HG02973 (cell line): Measurements from ENCODE around the gene ADAM11.

Experiments used
- ATAC-seq: cut with Tn5 transposase; IDR thresholded peaks from one replicate; pipeline ENCODE4 v1.9.1; 2021; ENCODE audit warnings: moderate library complexity; ENCODE audit not compliant: unreplicated experiment

The ADAM11 gene

DNA sequence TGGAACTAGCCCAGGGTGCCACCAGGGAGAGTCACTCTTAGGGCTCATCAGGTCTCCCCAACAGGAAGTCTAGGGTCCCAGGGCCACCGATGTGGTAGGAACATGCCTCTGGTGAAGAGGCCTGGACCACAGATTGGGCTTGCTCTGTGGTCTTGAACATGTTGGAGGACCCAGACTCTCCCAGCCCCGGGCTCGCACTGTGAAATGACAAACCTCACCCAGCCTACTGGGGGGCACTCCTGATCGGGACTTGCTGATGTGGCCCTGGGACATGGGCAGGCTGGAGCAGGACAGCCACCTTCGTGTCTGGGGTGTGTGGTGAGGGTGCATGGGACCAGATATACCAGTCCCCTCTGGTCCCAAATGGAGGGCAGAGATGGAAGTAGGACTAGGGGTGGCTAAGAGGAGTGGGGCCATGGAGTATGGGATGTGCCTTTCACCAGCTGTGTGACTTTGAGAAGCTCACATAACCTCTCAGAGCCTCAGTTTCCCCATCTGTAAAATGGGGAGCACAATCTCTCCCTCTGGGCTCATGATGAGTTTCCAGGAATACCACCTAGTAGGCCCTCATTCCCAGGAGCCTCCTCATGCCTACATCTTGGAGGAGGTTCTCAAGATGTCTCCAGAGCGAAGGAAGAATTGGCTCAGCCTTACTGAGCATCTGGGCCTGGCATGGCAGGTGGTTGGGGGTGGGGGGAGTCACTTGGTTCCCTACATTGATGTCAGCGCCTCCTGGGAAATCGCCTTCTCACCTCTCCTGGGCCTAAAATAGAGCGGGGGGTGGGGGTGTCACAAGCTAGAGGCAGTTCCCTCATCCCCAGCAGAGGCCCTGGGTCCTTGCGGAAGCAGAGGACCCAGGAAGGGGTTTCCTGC, 1.5 kb upstream of the ADAM11 start:
- ATAC-seq, result no peak

DNA sequence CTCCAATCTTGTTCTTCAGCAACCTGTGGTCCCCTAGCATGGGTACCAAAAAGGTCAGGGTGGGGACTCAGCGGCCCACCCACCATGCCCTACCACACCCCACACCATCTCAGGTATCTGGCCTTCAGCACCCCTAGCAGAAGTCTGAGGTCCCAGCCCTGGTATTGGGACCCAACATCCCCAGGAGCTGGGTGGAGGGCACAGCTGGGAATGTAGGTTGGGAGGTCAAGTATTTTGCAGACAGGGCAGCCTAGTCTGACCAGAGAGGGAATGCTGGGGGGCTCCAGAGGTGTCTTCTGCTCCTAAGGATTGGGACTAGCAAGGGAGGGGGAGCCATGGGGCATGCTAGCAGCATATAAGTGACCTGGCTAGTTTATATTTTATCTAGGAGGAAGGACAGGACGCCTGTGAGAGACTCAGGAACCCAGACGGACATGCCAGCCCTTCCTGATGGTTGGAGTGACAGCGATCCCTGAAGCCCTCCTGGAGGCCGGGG, 822 bp upstream of the ADAM11 start:
- ATAC-seq, result no peak

DNA sequence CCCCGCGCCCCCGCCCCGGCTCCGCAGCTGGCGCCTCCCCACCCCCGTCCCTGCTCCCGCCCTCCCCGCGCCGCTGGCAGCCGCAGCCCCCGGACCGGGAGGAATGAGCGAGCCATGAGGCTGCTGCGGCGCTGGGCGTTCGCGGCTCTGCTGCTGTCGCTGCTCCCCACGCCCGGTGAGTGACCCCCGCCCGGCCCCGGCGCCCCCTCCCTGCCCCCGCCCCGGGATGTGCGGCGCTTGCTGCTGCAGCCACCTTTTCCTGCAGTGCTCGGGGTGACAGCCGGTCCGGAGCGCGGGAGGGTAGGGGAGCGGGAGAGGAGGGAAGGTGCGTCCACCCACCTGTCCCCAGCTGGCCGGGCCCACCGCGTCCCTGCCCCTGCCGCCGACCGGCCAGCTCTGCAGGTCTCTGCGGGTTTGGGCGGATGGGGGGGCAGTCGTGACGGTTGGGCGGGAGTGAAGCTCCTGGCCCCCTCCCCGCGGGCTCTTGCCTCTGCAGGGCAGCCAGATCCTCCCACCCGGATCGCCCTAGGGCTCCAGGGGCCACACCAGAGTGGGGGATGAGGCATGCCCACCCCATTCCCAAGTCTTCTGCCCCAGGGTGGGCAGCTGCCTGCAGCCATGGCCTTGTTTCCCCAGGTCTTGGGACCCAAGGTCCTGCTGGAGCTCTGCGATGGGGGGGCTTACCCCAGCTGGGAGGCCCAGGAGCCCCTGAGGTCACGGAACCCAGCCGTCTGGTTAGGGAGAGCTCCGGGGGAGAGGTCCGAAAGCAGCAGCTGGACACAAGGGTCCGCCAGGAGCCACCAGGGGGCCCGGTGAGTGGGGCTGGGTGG, 513 bp downstream of the ADAM11 start:
- no peak for ATAC-seq

DNA sequence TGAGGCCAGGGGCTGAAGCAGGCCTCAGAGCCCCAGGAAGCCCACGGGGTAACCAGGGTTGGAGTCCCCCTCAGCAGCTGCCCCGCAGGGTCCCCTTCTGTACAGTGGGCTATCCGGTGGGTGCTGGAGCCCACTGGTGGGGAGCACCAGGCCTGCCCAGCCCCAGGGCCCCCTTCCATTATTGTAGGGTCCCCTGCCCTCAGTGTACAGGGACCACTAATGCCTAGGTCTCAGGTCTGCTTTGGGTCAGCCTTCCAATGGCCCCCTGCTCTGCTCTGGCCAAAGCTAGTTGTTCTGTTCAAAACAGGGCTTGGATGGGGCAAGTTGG, 1.1 kb downstream of the ADAM11 start:
- no peak for ATAC-seq

DNA sequence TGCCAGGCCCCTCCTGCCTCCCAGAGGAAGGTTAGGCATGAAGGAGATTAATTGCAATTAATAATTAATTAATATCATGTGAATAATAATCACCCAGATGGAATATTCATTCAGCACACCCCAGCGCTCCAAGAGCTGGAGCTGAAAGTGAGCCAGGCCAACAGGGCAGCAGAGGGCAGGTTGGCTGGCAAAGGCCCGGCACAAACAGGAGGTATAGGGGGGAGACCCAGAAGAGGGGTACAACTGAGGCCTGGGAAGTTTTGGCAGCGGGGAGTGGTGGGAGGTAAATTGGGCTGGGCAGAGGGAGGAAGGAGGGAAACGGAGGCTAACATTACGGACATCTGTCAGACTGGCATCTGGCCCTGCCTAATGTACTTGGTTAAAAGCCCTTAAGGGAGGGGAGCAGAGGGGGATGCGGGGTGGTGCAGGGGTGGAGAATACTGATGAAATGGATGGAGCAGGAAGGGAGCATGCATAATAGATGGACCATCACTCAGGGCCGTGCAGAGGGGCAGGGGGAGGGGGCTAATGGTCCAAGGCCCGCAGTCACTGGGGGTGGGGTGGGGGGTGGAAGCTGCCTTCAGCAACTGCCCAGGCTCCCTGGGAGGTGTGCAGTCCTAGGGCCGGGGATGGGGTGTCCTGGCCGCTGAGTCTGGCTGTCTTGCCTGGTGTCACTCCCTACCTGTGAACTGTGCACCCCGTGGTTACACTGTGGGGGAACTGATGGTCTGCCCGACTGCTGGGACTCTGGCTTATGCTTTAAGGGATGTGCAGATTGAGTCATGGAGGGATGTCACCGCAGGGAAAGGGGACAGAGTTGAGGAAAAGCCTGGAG, 1.9 kb downstream of the ADAM11 start:
- ATAC-seq, result no peak

DNA sequence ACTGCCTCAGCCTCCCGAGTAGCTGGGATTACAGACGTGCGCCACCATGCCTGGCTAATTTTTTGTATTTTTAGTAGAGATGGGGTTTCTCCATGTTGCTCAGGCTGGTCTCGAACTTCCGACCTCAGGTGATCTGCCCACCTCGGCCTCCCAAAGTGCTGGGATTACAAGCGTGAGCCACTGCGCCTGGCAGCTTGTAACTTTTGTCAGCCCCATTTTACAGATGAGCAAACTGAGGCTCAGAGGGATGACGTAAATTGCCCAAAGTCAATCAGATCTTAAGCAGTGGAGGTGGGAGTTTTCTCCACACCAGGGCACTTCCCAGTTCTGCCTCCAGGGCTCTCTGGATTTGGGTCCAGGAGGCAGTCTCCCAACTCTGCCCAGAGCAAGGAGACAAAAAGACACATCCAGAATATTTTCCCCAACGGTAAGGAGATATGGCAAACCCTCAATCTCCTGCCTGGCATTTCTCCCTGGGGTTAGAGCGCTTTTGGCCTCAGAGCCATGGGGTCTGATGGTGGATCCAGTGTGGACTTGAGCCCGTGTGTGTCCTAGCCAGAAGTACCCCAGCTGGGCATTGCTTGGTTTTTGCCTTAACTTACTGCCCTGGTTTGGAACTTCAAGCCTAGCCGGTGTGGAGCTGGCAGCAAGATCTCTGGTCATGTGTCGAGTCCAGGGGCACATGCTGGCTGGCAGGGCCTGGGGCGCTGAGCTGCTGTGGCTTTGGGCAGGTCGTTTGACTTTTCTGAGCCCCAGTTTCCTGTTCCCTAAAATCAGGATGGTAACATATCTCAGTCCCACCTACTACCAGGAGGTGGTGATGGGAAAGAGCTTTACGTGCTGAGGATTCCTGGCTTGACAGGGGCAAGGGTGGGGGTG, 3.4 kb downstream of the ADAM11 start:
- ATAC-seq, result no peak

DNA sequence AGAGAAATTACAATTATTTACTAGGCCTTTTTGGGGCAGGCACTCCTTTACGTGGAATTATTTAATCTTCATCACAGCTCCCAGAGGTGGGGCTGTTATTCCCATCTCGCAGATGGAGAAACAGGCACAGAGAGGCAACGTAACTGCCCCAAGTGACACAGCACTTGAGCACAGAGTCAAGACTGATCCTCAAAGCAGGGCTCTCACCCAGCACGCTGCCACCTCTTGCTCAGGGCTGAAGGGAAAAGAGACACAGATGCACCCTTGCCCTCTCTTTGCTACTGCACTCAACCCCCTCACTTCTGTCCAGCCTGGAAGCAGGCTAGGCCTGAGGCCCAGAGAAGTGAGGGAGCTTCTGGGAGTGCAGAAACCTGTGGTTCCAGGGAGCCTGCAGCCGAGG, 4.4 kb downstream of the ADAM11 start:
- no peak for ATAC-seq

DNA sequence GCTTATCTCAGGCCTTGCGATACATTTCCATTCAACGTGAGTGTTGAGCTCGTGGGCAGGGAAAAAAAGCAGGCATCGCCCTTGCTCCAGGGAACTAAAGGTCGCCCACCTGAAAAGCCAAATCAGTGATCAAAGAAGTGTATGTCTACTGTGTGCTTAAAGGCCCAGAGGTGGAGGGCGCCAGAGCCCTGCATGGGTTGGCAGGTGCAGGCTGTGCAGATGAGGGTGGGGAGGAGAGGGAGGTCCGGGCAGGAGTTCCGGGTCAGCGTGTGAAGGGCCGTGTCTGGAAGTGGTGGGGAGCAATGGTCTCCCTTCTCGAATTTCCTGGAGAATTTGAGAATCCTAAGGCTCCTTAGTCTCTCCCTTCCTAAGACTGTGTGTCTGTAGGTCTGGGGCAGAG, 7.2 kb downstream of the ADAM11 start:
- ATAC-seq, result no peak

DNA sequence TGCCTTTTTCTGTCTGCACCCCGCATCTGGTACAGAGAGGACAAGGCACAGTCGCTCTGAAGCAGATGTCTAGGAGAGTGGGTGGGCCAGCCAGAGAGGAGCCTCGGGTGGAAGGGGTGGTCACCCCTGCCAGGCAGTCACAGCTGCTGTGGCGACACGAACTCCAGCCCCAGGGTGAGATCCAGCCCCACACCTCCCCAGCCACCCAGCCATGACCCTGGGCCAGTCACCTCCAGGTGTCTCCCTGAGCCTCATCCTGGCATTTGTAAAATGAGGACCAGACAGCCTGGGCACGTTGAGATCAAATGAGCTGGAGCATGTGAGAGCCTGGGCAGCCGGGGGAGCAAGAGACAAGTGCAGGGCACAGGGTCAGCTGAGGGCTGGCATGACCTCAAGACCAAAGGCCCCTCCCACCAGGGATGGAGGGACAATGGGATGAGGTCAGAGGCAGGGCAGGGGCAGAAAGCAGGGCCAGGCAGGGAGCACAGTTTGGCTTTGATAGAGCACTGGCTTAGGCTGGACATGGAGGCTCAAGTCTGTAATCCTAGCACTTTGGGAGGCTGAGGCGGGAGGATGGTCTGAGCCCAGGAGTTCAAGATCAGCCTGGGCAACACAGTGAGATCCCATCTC, 7.7 kb downstream of the ADAM11 start:
- ATAC-seq, result no peak

DNA sequence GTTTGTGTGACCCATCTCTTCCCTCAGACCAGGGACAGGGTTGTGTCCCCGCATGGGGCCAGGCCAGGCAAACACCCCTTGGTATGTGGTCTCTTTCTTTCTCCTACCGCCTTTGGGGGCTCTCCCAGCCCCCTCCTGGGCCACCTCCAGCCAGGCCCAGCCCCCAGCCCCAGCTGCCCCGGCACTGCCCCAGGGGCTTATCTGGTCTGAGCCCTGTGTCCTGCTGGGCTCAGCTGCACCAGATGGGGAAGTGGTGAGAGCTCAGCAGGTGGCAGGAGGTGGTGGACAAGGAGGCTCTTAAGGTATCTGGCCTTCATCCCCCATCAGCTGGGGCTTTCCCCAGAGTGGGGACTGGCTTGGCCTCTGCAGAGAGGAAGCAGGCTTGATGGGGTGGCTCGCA, 8.7 kb downstream of the ADAM11 start:
- ATAC-seq, result no peak

DNA sequence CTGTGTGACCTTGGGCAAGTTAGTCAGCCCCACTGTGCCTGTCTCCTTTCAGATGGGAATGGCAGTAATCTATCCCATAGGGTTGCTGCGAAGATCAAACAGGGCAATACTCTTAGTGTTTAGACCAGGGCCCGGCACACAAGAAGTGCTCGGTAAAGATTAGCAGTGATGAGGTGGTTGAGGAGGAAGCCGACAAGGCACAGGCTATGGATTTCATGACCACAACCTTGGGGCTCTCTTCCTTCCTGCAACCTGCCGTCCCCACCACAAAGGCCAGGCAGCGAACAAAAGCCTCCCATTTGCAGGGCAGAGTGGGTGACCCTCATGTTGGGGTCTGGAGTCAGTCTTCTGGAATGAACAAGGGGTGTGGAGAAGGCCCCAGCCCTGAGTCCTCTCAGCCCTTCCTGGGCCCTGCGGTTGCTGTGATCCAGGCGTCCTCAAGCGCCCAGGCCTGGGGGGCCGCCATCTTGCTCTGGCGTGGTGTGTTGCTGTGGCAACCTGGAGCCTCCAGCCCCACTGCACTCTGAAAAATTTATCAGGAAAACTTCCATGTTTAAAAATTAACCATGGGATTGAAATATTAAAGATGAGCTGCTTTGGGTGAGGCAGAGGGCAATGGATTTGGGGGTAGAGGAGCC, 9.8 kb downstream of the ADAM11 start:
- no peak for ATAC-seq

DNA sequence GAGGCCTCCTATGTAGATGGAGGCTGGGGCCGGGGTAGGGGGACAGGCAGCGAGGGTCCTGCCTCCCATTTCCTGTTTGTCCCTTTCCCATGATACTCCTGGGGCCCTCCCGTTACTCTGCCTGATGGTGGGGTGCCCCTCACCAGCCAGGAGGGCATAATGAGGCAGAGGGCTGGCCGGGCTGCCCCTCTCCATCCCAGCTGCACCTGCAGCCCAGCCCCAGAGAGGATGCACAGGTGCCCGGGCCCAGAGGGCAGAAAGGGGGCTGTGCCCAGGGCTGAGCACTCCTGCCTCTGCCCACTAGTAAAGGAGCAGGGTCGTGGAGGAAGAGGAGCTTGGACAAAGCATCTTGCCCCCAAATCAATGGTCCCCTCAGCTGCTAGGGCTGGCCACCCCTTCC, 10.4 kb downstream of the ADAM11 start:
- no peak for ATAC-seq

DNA sequence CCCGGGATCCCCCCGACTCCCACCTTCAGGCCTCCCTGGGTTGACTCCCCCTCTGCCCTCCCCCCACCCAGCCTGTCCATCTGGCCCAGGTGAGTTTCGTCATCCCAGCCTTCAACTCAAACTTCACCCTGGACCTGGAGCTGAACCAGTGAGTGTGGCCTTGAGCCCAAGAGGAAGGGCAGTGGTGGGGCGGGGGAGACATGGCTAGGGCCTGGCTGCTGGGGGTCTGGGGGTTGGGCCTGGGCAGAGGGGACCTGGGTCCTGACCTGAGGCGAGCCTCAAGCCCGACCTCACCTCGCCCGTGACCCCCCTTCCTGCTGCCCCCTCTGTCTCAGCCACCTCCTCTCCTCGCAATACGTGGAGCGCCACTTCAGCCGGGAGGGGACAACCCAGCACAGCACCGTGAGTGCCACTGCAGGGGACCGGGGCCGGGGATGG, 10.9 kb downstream of the ADAM11 start:
- no peak for ATAC-seq

DNA sequence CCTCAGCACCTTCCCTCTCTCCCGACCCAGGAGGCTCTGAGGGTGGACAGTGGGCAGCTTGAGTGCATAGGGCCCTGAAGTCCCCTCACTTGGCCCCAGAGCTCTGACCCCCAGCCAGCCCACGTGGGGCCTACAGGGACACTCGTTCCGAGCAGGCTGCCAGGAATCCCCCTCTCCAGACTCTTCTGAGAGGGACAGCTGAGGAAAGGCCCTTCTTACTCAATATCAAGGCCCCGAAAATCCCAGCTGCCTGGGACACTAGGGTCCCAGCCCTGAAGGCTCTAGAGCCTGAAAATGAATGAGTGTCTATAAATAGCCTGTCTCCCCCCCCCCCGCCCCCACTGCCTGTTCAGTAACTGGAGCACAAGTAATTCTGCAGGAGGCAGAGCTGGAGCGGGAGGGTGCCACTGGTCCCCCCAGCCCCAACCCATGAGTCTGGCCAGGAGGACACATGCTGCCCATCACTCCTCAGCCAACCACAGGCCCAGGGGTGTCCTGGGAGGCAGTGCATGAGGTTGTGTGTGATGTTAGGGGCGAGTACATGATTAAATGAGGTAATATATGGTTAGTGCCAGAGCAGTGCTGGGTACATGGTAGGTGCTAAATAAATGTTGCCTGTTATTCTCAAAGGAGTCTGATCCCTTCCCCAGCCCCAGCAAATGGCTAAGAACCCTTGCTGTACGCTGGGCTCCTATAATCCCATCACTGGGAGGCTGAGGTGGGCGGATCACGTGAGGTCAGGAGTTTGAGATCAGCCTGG, 11.6 kb downstream of the ADAM11 start:
- ATAC-seq, result no peak

DNA sequence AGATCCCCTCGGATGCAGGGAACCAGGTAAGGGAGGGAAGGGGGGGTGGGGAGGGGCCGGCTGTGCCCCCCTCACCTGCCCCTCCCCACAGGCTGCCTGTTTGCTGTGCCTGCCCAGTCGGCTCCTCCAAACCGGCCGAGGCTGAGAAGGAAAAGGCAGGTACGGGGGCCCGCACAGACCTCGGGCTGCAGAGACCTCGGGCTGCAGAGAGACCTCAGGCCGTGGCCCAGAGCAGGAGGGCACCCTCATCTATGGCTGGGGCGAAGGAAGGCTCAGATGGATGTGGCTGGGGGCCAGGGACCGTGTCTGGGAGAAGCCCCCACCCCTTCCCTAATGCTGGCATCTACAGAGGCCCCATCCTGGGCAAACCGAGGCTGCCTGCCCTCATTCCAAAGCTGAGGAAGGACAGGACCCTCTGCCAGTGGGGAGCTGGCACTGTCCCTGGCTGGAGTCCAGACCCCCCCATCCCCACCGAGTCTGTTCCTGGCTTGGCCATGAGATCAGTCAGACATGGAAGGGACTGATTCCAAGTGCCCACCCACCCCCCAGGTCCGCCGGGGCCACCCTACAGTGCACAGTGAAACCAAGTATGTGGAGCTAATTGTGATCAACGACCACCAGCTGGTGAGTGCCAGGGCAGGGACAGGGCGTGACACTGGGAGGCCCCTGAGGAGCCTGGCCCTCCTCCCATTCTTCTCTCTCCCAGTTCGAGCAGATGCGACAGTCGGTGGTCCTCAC, 13.7 kb downstream of the ADAM11 start:
- ATAC-seq, result no peak

DNA sequence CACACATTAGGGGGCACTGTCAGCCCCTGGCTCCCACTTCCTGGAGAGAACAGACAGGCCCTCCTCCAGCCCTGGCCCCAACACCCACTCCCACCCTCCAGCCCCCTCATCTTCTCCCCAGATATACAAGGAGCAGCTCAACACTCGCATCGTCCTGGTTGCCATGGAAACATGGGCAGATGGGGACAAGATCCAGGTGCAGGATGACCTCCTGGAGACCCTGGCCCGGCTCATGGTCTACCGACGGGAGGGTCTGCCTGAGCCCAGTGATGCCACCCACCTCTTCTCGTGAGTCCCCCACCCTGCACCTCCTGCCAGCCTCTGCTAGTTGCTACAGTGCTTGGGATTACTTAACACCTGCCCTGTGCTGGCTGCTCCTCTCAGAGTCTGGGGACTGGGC, 14.4 kb downstream of the ADAM11 start:
- no peak for ATAC-seq

DNA sequence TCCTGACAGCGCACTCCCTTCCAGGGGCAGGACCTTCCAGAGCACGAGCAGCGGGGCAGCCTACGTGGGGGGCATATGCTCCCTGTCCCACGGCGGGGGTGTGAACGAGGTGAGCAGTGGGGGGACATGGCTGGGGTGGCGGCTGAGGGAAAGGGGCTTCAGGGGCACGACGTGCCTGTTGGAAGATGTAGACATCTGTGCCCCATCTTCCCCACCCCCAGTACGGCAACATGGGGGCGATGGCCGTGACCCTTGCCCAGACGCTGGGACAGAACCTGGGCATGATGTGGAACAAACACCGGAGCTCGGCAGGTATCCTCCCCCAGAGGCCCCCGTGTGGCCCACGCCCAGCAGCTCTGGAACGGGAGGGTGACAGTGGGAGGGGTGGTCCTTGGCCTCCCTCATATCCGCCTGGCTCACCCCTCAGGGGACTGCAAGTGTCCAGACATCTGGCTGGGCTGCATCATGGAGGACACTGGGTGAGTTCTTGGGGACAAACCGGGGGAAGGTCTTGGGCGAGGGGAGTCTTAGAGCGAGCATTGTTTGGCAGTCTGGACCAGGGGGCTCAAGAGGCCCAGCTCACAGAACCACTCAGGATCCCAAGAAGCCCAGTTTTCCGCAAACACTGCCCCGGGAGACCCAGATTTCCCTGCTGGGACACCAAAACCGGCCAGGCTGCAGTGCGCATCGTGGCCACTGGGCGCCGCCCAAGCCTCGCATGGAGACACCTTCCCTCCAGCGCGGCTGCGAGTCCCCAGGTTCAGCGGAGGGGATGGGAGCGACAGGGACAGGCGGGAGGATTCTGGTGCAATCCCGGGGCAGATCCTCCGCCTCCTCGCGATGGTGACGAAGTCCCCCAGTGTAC, 15.7 kb downstream of the ADAM11 start:
- ATAC-seq, result peak; percentile 44
